Mucosa of descending colon (tissue), 3 donors: ENCODE measurements around the gene GALNT9. TPM values are rescaled to one million over a fixed set of nuclear protein-coding genes. Genes with fewer than 3 reads are reported as not detected.

Experiments
- ATAC-seq: fragments of 200-7000 bp; cut with Tn5 transposase; one replicate; pipeline ENCODE4 v1.9.1; 2020; ENCODE audit warnings: mild to moderate bottlenecking, moderate library complexity
- DNase-seq, 3 donors: peaks; one replicate each; pipeline ENCODE4 v3.0.0-alpha.2; 2020
- H3K36me3 ChIP-seq: fragments of 200-600 bp; one replicate; pipeline ENCODE4 v1.8.0; 2021; ENCODE audit warnings: low read depth, mild to moderate bottlenecking
- H3K4me1 ChIP-seq: fragments of 200-600 bp; one replicate; pipeline ENCODE4 v1.8.0; 2021; ENCODE audit warnings: low read depth, mild to moderate bottlenecking
- H3K4me3 ChIP-seq: fragments of 200-600 bp; one replicate; pipeline ENCODE4 v1.8.0; 2021; ENCODE audit warnings: mild to moderate bottlenecking
- H3K9me3 ChIP-seq: fragments of 200-600 bp; one replicate; pipeline ENCODE4 v1.8.0; 2021; ENCODE audit warnings: mild to moderate bottlenecking
- intact Hi-C, 2 donors: fragments of 100-400 bp; cut with DNase I in 1 of 2; cut with micrococcal nuclease in 1 of 2; formaldehyde crosslinking; loops; one replicate each; pipeline versions ENCODE4 v1.11.0 to v1.11.1; 2022; cut with DNase I, micrococcal nuclease
- total RNA-seq, 3 donors: library from RNA; stranded (reverse); fragmentation: NEBNext Ultra II Directional in 2 of 3; extraction: Animal tissue kit (Norgen Biotek cat#: 25700) in 2 of 3; gene quantifications; one replicate each; pipeline versions ENCODE4 v1.2.1 to v1.2.4, GENCODE V29; 2021 to 2023
- TF ChIP-seq, protein P1 (sequence below): fragments of 200-600 bp; IDR thresholded peaks from one replicate; pipeline ENCODE4 v1.8.0; 2022; ENCODE audit warnings: antibody characterized with exemption, mild to moderate bottlenecking
- donor health status: DM: no; HTN: no; CAD: no; lungs with moderate emphysema.
- donor health status: DM: no; HTN: no; CAD: no.
- donor health status: DM: no; HTN: yes; CAD: no.

The GALNT9 gene
- total RNA-seq, 3 donors from 2014 or later = 0.43 to 3.7 TPM; not detected in 1

DNA sequence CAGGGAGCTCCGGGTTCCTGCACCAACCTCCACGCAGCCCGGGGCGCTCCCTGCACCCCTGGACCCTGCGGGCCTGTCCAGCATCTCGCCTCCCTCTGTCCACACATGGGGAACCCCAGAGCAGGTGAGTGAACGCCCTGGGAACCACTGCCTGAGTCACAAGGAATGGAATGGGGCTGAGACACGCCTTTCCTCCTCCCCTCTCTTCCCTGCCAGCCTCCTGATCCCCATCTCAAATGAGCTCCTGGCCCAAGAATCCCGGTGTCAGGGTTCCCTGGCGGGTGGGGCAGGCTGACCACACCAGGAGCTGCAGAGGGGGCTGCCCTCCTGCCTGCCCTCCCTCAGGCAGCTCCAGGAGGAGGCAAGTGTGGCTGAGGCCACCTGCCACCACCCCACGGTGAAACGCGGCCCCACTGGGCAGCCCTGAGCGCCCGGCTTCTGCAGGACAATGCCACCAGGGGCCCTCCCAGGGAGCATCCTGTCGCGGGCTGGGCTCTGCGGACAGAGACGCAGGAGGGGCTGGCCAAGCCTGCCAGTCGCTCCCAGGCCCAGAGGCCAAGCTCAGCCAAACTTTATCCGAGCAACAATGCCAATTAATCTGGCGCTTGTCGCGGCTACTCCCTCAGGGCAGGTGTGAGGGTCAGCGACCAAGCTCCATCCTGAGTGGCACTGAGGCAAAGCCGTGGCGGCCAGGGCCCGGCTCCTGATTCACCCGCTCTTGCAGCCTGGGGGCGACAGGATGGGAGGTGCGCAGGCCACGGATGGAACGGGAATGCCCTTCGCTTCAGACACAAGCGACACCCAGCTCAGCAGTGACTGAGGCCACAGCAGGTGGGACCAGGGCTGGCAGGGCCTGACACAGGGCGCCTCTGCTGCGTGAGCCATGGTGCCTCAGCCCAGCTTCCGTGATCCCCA, 44.3 kb downstream of the GALNT9 start:
- H3K36me3 ChIP-seq = no peaks in the 10 kb centered on the region
- no peak overlapping the region for H3K4me3 ChIP-seq
- peak; percentile 14 for ATAC-seq
- no peaks in the 10 kb centered on the region for H3K4me1 ChIP-seq
- TF ChIP-seq, protein P1, sequence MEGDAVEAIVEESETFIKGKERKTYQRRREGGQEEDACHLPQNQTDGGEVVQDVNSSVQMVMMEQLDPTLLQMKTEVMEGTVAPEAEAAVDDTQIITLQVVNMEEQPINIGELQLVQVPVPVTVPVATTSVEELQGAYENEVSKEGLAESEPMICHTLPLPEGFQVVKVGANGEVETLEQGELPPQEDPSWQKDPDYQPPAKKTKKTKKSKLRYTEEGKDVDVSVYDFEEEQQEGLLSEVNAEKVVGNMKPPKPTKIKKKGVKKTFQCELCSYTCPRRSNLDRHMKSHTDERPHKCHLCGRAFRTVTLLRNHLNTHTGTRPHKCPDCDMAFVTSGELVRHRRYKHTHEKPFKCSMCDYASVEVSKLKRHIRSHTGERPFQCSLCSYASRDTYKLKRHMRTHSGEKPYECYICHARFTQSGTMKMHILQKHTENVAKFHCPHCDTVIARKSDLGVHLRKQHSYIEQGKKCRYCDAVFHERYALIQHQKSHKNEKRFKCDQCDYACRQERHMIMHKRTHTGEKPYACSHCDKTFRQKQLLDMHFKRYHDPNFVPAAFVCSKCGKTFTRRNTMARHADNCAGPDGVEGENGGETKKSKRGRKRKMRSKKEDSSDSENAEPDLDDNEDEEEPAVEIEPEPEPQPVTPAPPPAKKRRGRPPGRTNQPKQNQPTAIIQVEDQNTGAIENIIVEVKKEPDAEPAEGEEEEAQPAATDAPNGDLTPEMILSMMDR = no peak
- intact Hi-C loops = no loop called here
- no peaks in the 10 kb centered on the region for H3K9me3 ChIP-seq
- peak in 1 of 3 donors; percentile 46 for DNase-seq

DNA sequence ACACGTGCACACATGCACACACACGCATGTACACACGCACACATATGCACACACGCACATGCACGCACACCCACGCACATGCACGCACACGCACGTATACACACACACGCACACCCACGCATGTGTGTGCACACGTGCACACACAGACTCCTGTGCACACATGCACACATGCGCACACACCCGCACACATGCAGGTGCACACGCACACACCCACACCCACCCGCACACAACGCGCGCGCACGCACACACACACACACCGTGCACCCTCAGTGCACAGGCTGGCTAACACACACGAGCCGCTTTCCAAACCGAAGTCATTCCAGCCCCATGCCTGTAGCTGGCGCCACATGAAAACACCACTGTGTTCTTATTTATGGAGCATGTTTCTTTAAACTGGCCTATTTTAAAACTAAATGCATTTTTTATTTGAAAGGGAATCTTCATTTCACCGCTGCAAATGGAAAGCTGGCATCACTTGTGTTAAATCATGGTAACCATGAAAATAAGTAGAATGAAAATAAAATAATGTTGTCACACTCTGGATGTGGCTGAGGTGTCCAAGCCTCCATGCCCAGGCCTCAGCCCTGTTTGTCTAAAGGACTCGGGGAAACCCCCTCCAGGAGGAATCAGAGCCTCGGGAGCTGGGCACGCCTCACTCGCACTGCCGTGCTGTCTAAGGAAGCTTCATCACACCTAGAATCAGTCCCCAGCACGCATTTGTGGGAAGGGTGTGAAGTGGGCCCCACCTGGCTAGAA, 45.1 kb downstream of the GALNT9 start:
- DNase-seq (peak in 1 of 3 donors; percentile 37), ATAC-seq (no peak)
- intact Hi-C loops = no loop called here
- Histone ChIP-seq H3K4me3 (no peak overlapping the region), H3K4me1 (no peaks in the 10 kb centered on the region), H3K36me3 (no peaks in the 10 kb centered on the region), H3K9me3 (no peaks in the 10 kb centered on the region)
- TF ChIP-seq, protein P1 = no peak

DNA sequence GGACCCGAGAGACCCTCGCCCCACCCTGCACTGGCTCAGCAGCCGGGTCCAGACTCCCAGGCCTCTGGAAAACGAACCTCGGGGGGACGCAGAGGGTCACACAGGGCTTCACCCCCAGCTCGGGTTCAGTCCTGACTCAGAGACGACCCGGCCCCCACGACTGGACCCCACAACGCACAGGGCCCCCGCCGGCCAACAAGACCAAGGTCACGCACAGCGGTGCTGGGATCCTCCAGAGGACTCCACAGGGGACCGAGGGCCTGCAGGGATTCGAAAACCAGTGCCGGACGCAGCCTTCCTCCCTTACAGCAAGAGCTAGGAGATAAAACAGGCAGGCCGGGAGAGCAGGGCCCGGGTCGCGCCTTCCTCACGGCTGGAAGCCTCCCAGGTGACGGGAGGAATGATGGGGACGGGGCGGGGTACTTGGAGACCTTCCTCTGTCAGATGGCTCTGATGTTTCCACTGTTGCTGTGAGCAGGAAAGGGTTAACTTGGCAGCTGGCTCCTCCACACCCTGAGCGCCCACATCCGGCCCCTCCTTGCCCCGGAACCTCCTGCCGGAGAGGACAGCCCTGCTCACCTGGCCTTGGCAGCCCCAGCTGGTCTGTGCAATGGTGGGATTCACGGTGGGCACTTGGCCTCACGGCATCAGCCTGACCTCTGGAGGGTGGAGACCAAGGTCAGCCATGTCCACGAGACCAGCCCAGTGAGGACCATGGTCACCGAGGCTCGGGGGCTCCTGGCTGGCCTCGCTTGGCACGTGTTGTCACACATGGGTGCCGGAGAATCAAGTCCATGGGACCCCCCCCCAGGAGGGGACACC, 46.2 kb downstream of the GALNT9 start:
- no peak overlapping the region for H3K4me3 ChIP-seq
- no peaks in the 10 kb centered on the region for H3K36me3 ChIP-seq
- DNase-seq (peak in 1 of 3 donors; percentile 46), ATAC-seq (peak; percentile 41)
- H3K4me1 ChIP-seq = no peaks in the 10 kb centered on the region
- H3K9me3 ChIP-seq = no peaks in the 10 kb centered on the region
- TF ChIP-seq, protein P1 = no peak
- intact Hi-C loops = no loop called here

DNA sequence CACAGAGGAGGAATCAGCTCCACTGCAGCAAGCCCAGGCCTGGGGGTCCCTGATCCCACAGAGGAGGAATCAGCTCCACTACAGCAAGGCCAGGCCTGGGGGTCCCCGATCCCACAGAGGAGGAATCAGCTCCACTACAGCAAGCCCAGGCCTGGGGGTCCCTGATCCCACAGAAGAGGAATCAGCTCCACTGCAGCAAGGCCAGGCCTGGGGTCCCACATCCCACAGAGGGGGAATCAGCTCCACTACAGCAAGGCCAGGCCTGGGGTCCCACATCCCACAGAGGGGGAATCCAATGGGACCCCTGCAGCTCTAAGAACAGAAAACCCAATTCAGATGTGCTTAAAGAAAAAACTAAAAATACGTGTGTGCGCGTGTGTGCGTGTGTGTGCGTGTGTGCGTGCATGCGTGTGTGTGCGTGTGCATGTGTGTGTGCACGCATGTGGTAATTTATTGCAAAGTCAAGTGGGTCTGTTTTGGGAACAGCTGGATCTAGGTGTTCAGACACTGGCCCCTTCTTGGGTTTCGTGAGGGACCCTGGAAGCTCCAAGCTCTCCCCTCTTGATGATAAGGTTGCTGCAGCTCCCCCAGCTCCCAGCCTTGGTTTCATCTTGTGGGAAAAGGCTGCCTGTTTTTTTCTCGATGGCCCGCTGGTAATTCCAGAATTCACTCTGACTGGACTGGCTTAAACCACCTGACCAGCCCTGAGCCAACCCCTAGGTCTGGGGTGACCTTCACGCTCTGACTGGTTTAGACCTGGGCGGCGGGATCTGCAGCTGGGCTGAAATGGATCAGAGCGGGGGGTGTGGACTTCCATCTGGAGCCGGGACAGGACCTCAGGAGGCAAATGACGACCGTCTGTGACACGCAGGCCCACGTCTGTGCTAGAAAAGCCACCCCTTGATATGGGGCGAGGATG, 47.1 kb downstream of the GALNT9 start:
- TF ChIP-seq, protein P1 = no peak
- ATAC-seq = no peak
- Histone ChIP-seq H3K4me3 (no peak overlapping the region), H3K36me3 (no peaks in the 10 kb centered on the region), H3K9me3 (no peaks in the 10 kb centered on the region), H3K4me1 (no peaks in the 10 kb centered on the region)
- intact Hi-C loops = no loop called here
- DNase-seq = peak in 1 of 3 donors; percentile 20
